IPS-NIHi7 (cell line): ENCODE data around the gene CLVS2.

Source experiments
- DNase-seq: peaks from one replicate; pipeline ENCODE4 v3.0.0; 2012; ENCODE audit warnings: mixed read lengths; ENCODE audit errors: extremely low spot score

Gene CLVS2

GRCh38 chr6:123024976-123025375 is 28.9 kb downstream of the CLVS2 start:
- no peak for DNase-seq

- no peak for DNase-seq
Observed at GRCh38 chr6:123027408-123027807, 31.4 kb downstream of the CLVS2 start.

- no peak for DNase-seq
Observed at GRCh38 chr6:123028263-123028662, 32.2 kb downstream of the CLVS2 start.

GRCh38 chr6:123030282-123030681 is 34.2 kb downstream of the CLVS2 start:
- DNase-seq = no peak

GRCh38 chr6:123036648-123037047 is 40.6 kb downstream of the CLVS2 start:
- DNase-seq = no peak

GRCh38 chr6:123039431-123039830 is 43.4 kb downstream of the CLVS2 start:
- no peak for DNase-seq

GRCh38 chr6:123042401-123042800 is 46.4 kb downstream of the CLVS2 start:
- DNase-seq = no peak

- DNase-seq = no peak
Observed at GRCh38 chr6:123044341-123044860, 48.4 kb downstream of the CLVS2 start.

- DNase-seq = no peak
Observed at GRCh38 chr6:123053602-123054225, 57.7 kb downstream of the CLVS2 start.

GRCh38 chr6:123055256-123055655 is 59.2 kb downstream of the CLVS2 start:
- no peak for DNase-seq

- no peak for DNase-seq
Observed at GRCh38 chr6:123062670-123063069, 66.6 kb downstream of the CLVS2 start.

GRCh38 chr6:123064038-123064437 is 68.0 kb downstream of the CLVS2 start:
- no peak for DNase-seq

- DNase-seq = no peak
Observed at GRCh38 chr6:123074616-123075015, 78.6 kb downstream of the CLVS2 start.

GRCh38 chr6:123085403-123085802 is 89.4 kb downstream of the CLVS2 start:
- no peak for DNase-seq

- no peak for DNase-seq
Observed at GRCh38 chr6:123089226-123089625, 93.2 kb downstream of the CLVS2 start.

- no peak for DNase-seq
Observed at GRCh38 chr6:123091091-123091895, 95.3 kb downstream of the CLVS2 start.

GRCh38 chr6:123091896-123092271 is 95.8 kb downstream of the CLVS2 start:
- DNase-seq = no peak

- no peak for DNase-seq
Observed at GRCh38 chr6:123094795-123095194, 98.8 kb downstream of the CLVS2 start.

- no peak for DNase-seq
Observed at GRCh38 chr6:123105561-123105960, 109.5 kb downstream of the CLVS2 start.

- DNase-seq = no peak
Observed at GRCh38 chr6:123116370-123116769, 120.3 kb downstream of the CLVS2 start.

- no peak for DNase-seq
Observed at GRCh38 chr6:123117145-123117908, 121.3 kb downstream of the CLVS2 start.

GRCh38 chr6:123118811-123119210 is 122.8 kb downstream of the CLVS2 start:
- no peak for DNase-seq
